Measurements from ENCODE around the gene SPRTN. TPM values are rescaled to one million over a fixed set of nuclear protein-coding genes. Genes with fewer than 3 reads are reported as not detected.

Gene SPRTN
- total RNA-seq, 4 donors from 2014 or later = 11.9 to 23.7 (median 15.0) TPM

DNA sequence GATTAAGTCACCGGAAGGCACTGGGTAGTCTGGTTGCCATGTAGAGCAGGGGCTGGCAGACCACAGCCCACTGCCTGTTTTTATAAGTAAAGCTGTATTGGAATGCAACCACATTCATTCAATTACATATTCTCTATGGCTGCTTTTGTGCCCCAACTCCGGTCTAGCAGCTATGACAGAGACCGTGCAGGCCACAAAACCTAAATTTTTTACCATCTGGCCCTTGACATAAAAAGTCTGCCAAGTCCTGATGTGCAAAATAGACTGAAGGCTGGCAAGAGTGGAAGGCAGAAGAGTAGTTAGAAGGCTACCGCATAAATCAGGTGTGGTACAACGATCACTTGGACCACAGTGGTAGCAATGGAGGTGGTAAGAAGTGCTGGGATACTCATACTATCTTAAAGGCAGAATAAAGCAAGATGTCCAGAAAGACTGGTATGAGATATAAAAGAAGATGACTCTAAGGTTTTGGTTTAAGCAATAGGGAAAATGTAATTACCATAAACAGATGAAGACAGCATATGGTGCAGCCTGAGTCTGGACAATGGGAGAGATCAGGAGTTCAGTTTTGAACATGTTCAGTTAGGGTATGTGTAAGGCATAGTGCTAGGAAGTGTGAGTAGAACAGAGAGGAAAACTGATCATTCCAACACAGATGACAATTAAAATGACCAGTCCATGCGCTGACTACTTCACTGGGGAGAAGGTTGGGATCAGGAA lies 46.8 kb downstream of the SPRTN start:
- Histone ChIP-seq H3K36me3 (peaks cover 0 to 3% (median 0%) of the 10 kb centered on the region in 4 donors), H3K4me3 (no peak overlapping the region), H3K4me1 (peaks cover 50 to 81% (median 62%) of the 10 kb centered on the region in 4 donors), H3K27me3 (no peaks in the 10 kb centered on the region), H3K9me3 (no peaks in the 10 kb centered on the region), H3K27ac (replicated peaks in 1 of 4) (no peak overlapping the region)
- 97% methylated on average over 6 of the region's 6 CpGs for WGBS
- no peak for TF ChIP-seq EP300 (IDR thresholded peaks at IDR 0.05)
- no peak for TF ChIP-seq CTCF (IDR thresholded peaks at IDR 0.05)
- TF ChIP-seq POLR2A (IDR thresholded peaks at IDR 0.05; ENCODE audit: low read depth) = no peak
- TF ChIP-seq POLR2AphosphoS5 (IDR thresholded peaks at IDR 0.05) = no peak
- intact Hi-C loops (cut with DNase I) = no loop called here
- no peak for DNase-seq (ENCODE audit: extremely low spot score)

DNA sequence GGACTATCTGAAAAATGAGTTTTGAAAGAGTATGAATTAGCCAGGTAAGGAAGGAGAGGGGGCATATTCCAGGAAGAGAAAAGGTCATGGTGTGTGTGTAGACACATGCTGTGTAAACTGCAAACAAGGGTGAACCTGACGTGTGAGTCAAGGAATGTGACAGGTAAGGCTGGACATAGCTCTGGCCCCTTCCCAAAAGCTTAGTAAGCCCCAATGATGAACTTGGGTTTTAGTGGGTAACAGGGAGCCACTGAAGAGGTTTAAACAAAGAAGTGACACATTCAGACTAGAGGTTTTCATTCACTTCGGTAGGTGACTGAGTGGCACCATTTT lies 47.3 kb downstream of the SPRTN start:
- no peak for TF ChIP-seq CTCF (IDR thresholded peaks at IDR 0.05)
- no peak for TF ChIP-seq EP300 (IDR thresholded peaks at IDR 0.05)
- TF ChIP-seq POLR2AphosphoS5 (IDR thresholded peaks at IDR 0.05) = no peak
- TF ChIP-seq POLR2A (IDR thresholded peaks at IDR 0.05; ENCODE audit: low read depth) = no peak
- H3K27me3 ChIP-seq = no peaks in the 10 kb centered on the region
- peaks cover 0 to 3% (median 0%) of the 10 kb centered on the region in 4 donors for H3K36me3 ChIP-seq
- no peaks in the 10 kb centered on the region for H3K9me3 ChIP-seq
- no peak overlapping the region for H3K4me3 ChIP-seq
- intact Hi-C loops (cut with DNase I) = no loop called here
- 87% methylated on average over 2 of the region's 2 CpGs for WGBS
- H3K27ac ChIP-seq (replicated peaks in 1 of 4) = no peak overlapping the region
- no peak for DNase-seq (ENCODE audit: extremely low spot score)
- peaks cover 55 to 86% (median 64%) of the 10 kb centered on the region in 4 donors for H3K4me1 ChIP-seq

- DNase-seq (ENCODE audit: extremely low spot score) = no peak
- peaks cover 57 to 83% (median 64%) of the 10 kb centered on the region in 4 donors for H3K4me1 ChIP-seq
- intact Hi-C loops (cut with DNase I) = no loop called here
- no peaks in the 10 kb centered on the region for H3K9me3 ChIP-seq
- H3K4me3 ChIP-seq = no peak overlapping the region
- no peaks in the 10 kb centered on the region for H3K27me3 ChIP-seq
- TF ChIP-seq EP300 (IDR thresholded peaks at IDR 0.05) (no peak), CTCF (IDR thresholded peaks at IDR 0.05) (no peak), POLR2A (IDR thresholded peaks at IDR 0.05; ENCODE audit: low read depth) (no peak), POLR2AphosphoS5 (IDR thresholded peaks at IDR 0.05) (no peak)
- H3K27ac ChIP-seq (replicated peaks in 1 of 4) = no peak overlapping the region
- peaks cover 0 to 3% (median 0%) of the 10 kb centered on the region in 4 donors for H3K36me3 ChIP-seq
These were observed 48.4 kb downstream of the SPRTN start for GRCh38 chr1:231386466-231386865.

GRCh38 chr1:231387770-231388669 lies 49.9 kb downstream of the SPRTN start:
- H3K27ac ChIP-seq (replicated peaks in 1 of 4) = no peak overlapping the region
- no peaks in the 10 kb centered on the region for H3K9me3 ChIP-seq
- peaks cover 46 to 72% (median 50%) of the 10 kb centered on the region in 4 donors for H3K4me1 ChIP-seq
- no peak for DNase-seq (ENCODE audit: extremely low spot score)
- WGBS = 95% methylated on average over 5 of the region's 5 CpGs
- no peak overlapping the region for H3K4me3 ChIP-seq
- TF ChIP-seq EP300 (IDR thresholded peaks at IDR 0.05) (no peak), CTCF (IDR thresholded peaks at IDR 0.05) (no peak), POLR2AphosphoS5 (IDR thresholded peaks at IDR 0.05) (no peak), POLR2A (IDR thresholded peaks at IDR 0.05; ENCODE audit: low read depth) (no peak)
- H3K27me3 ChIP-seq = no peaks in the 10 kb centered on the region
- H3K36me3 ChIP-seq = peaks cover 0 to 3% (median 0%) of the 10 kb centered on the region in 4 donors
- intact Hi-C loops (cut with DNase I) = no loop called here
